Activated T-helper 1 cell treated with anti-CD3 and anti-CD28 coated beads, Interleukin-12 subunit alpha, Interleukin-12 subunit beta, Interleukin-2, Interleukin-4 antibody, amounts not matched to agents 30 ng/mL and 10 ng/mL and 1 ng/mL, durations not matched to agents 14 hours and 24 hours and 36 hours (primary cell): ENCODE measurements around the gene IFNG-AS1. TPM values are rescaled to one million over a fixed set of nuclear protein-coding genes. Genes with fewer than 3 reads are reported as not detected.

ENCODE experiments used
- DNase-seq: peaks from one replicate; pipeline ENCODE4 v3.0.0; 2021; ENCODE audit warnings: low spot score
- H3K27ac Mint-ChIP-seq: one replicate; pipeline ENCODE4 v1.8.0; 2021; ENCODE audit warnings: mild to moderate bottlenecking, mixed read lengths
- H3K27me3 Mint-ChIP-seq: one replicate; pipeline ENCODE4 v1.8.0; 2022; ENCODE audit warnings: mild to moderate bottlenecking, moderate library complexity, mixed read lengths; ENCODE audit not compliant: insufficient read depth
- H3K36me3 Mint-ChIP-seq: one replicate; pipeline ENCODE4 v1.8.0; 2021; ENCODE audit warnings: low read depth, mixed read lengths
- H3K4me1 Mint-ChIP-seq: one replicate; pipeline ENCODE4 v1.8.0; 2021; ENCODE audit warnings: low read depth, mixed read lengths
- H3K4me3 Mint-ChIP-seq: one replicate; pipeline ENCODE4 v1.8.0; 2021; ENCODE audit warnings: mild to moderate bottlenecking, moderate library complexity, mixed read lengths
- H3K9me3 Mint-ChIP-seq: one replicate; pipeline ENCODE4 v1.8.0; 2021; ENCODE audit warnings: mixed read lengths
- intact Hi-C: fragments of 100-400 bp; cut with micrococcal nuclease; formaldehyde crosslinking; loops from one replicate; pipeline ENCODE4 v1.15.1; 2024
- total RNA-seq: library from RNA; stranded (reverse); gene quantifications from 2 replicates; pipeline ENCODE4 v1.2.3, GENCODE V29; 2022

Gene IFNG-AS1
- 0.41 and 0.83 TPM in 2 replicates for total RNA-seq

DNA sequence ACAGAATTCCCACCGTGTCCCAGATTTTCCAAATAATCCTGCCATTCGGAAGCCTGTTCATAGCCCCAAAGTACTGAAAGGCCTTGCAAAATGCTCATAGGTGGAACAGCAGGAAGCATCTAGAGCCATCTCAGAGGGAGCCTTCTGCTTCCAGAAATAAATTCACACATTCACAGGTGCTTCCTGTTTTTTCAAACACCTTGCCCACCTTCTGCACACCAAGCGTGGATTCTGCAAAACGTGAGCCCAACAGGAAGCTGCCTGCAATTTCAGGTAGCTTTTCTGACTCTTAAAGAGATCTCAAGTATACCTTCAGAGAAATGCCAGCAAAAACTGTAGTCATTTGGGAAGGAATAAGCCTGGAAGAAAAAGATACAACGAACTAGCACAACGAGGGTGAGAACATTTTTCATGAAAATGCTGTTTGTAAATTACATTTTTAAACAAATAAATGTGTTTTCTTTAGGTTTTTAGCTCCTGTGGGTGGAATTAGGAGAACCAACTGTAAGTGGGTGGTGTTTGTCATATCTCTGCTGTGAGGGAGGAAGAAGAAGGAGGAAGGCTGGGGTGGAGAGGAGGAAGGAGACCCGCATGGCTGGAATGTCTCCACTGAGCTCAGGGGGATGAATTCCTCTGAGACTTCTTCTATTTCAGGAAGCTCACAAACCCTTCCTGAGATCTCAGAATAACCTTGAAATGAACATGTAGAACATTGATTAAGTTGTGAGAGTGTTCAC lies at the start of gene IFNG-AS1:
Gene IFNG-AS1, plus strand, starts transcription at position 264 of the 737 bp plus-strand sequence.
- Mint-ChIP-seq H3K27me3 (no peaks in the 10 kb centered on the region), H3K9me3 (peaks cover 34% of the 10 kb centered on the region), H3K36me3 (peaks cover 13% of the 10 kb centered on the region), H3K4me1 (peaks cover 69% of the 10 kb centered on the region), H3K27ac (peak within 1 kb of the TSS; percentile 71), H3K4me3 (peak within 1 kb of the TSS; percentile 81)
- DNase-seq: peak; percentile 12
- intact Hi-C loops: loop anchor here (2.0 kb wide), 2 partner anchors 291 to 543 kb away; no protein-coding TSS in a partner anchor

DNA sequence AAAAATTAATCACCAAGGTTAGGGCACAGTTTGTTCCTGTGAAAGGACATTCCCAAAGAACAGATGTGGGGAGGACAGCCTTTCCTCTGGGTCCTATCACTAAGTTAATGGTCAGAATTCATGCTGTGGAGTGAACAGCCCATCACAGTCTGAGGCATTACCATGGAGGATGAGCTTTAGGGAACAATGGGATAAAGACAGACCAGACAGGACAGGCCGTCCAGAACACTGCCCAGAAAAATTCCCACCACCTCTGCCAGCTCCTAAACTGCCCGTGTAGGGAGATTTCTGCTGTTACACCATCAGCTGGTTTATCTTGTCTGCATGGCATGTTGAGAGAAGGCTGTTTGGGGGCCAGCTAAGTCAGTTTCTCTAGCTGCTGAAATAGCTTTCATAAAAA lies 49.6 kb upstream of the IFNG-AS1 start:
- Mint-ChIP-seq H3K27ac (no peak overlapping the region), H3K4me1 (peaks cover 5% of the 10 kb centered on the region), H3K9me3 (no peaks in the 10 kb centered on the region), H3K36me3 (no peaks in the 10 kb centered on the region), H3K27me3 (peaks cover 8% of the 10 kb centered on the region), H3K4me3 (no peak overlapping the region)
- intact Hi-C loops: loop anchor here (5.0 kb wide), 4 partner anchors 98 to 672 kb away; partner anchors contain the start of gene CAND1
- DNase-seq: no peak

DNA sequence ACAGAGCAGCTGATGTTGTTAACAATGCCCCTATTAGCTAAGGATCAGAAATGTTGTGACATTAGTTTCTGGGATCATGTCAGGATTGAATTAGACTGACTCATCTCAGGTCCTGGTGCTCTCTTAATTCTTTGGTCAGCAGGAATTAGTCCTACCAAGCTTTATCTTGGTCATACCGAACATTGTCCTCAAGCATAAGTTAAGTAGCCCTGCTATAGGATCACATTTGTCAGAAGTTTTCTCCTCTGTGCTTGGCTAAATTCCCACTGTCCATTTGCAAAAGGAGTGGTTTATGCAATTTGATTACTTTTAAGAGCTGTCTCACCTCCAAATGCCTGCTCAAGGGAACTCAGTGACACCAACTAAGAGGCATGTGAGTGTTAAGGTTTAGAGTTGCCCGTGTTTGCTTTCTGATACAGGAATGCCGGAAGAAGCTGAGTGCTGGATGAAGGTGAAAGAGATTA lies 48.4 kb upstream of the IFNG-AS1 start:
- H3K27ac Mint-ChIP-seq: no peak overlapping the region
- H3K9me3 Mint-ChIP-seq: no peaks in the 10 kb centered on the region
- H3K27me3 Mint-ChIP-seq: peaks cover 8% of the 10 kb centered on the region
- H3K4me3 Mint-ChIP-seq: no peak overlapping the region
- no peak for DNase-seq
- H3K36me3 Mint-ChIP-seq: no peaks in the 10 kb centered on the region
- intact Hi-C loops: loop anchor here (5.0 kb wide), 4 partner anchors 96 to 674 kb away; partner anchors contain the start of gene CAND1
- peaks cover 5% of the 10 kb centered on the region for H3K4me1 Mint-ChIP-seq

DNA sequence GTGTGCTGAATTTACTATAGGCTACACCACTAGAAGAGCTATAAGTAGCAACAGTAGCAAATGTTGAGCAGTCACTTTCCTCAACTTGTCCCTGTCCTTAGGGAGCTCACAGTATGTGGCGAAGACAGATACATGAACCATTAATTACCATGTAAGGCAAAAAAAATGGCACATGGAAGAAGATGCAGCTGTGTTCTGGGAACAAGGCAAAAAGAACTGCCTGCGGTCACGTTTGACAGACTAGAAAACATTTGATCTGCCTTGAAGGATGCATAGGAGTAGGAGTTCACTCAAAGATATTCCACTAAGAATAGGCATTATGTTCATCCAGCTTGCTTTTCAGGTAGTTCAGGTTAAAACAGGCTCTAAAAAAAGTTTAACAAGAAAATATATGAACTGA lies 46.5 kb upstream of the IFNG-AS1 start:
- intact Hi-C loops: loop anchor here (1.0 to 5.0 kb wide), 8 partner anchors 95 to 781 kb away; partner anchors contain the start of gene CAND1
- Mint-ChIP-seq H3K36me3 (no peaks in the 10 kb centered on the region), H3K4me1 (peaks cover 5% of the 10 kb centered on the region), H3K4me3 (no peak overlapping the region), H3K27me3 (peaks cover 8% of the 10 kb centered on the region), H3K27ac (no peak overlapping the region), H3K9me3 (no peaks in the 10 kb centered on the region)
- DNase-seq: no peak

DNA sequence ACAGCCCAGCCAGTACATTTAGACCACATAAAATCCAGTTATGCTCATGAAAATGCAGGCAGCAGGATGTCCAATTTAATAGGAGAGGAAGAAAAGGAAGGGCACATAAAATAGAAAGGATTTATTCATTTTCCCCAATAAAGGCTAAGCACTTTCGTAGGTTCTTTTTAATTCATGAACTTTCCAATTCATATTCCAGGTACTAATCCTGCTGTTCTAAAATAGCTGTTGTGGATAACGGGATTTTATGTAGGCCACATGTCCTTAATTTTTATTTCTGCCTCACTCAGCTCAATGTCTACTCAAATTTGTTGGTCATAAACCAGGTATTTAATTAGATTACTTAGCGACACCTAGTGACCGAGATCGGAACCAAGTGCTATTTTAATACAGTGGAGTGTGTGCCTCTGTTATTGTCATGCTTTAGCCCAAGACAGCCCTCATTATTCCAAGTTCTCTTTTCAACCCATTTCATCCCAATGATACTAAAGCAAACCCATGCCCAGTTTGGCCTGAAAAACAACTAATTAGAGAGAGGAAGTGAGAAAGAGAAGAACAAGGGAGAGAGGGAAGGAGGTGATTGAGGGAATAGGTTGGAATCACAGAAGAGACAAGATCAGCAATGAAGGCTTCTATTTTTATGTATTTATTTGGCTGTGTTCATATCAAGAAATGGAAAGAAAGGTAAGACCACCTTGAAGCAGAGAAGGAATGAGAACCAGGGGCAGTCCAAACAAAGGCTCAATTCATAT lies 45.9 kb upstream of the IFNG-AS1 start:
- no peak overlapping the region for H3K27ac Mint-ChIP-seq
- no peaks in the 10 kb centered on the region for H3K9me3 Mint-ChIP-seq
- H3K27me3 Mint-ChIP-seq: peaks cover 6% of the 10 kb centered on the region
- H3K36me3 Mint-ChIP-seq: no peaks in the 10 kb centered on the region
- DNase-seq: peak; percentile 27
- H3K4me3 Mint-ChIP-seq: no peak overlapping the region
- peaks cover 5% of the 10 kb centered on the region for H3K4me1 Mint-ChIP-seq
- intact Hi-C loops: loop anchor here (1.0 to 5.0 kb wide), 8 partner anchors 94 to 782 kb away; partner anchors contain the start of gene CAND1

DNA sequence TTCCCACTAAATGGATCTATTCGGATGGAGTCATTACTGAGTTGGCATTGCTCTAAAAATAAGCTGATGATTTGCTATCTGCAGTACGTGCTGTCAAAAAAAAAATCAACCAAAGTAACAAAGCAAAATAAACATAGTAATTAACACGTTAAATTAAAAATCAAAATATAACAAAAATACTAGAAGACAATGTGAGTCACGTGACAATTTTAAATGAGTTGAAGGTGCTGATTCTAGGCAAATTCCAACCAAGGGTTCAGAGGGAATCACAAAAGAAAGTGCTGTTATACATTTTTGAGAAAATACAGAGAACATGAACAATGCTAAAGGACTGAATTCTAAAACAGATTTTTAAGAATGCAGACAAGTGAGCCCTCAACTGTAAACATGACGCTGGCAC lies 45.2 kb upstream of the IFNG-AS1 start:
- Mint-ChIP-seq H3K27me3 (peaks cover 6% of the 10 kb centered on the region), H3K9me3 (no peaks in the 10 kb centered on the region), H3K27ac (no peak overlapping the region), H3K4me3 (no peak overlapping the region), H3K4me1 (peaks cover 5% of the 10 kb centered on the region), H3K36me3 (no peaks in the 10 kb centered on the region)
- DNase-seq: no peak
- intact Hi-C loops: loop anchor here (5.0 kb wide), 4 partner anchors 93 to 677 kb away; partner anchors contain the start of gene CAND1

DNA sequence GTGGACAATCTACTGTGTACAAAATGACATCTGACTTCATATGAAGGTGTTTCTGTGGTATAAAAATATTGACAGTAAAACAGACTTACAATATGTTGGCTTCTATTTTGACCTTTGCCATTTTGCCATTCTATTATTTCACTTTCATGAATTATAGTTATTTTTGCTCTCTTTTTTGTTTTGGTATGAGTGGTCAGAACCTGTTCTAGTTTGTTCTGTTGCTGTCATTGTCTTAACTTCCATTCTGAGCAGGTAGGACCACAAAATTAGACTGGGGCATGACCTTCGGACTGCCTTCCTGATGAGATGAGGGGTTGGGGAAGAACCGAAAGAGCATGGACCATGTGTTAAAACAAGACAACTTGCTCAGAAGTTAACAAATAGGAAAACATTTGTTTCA lies 36.5 kb upstream of the IFNG-AS1 start:
- H3K4me3 Mint-ChIP-seq: no peak overlapping the region
- H3K27me3 Mint-ChIP-seq: peaks cover 2% of the 10 kb centered on the region
- no peak overlapping the region for H3K27ac Mint-ChIP-seq
- no peaks in the 10 kb centered on the region for H3K36me3 Mint-ChIP-seq
- intact Hi-C loops: no loop called here
- no peak for DNase-seq
- H3K9me3 Mint-ChIP-seq: peaks cover 4% of the 10 kb centered on the region
- H3K4me1 Mint-ChIP-seq: no peaks in the 10 kb centered on the region

DNA sequence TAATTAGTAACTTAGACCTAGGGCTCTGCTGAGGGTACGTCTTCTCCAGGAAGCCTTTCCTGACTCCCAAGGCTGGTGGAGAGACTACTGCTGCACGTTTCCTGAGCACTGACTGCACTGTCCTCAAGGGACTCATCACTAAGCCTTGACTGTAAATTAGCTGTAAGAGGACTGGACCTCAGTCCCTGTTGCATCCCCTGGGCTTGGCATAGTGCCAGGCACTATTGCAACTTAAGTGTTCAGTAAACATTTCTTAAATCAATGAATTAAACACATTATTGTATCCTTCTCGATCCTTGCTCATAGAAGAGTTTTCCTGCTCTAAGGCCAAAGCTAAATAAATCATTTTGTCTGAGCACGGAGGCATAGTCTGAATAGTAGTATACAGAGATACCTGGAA lies 31.9 kb upstream of the IFNG-AS1 start:
- no peaks in the 10 kb centered on the region for H3K4me1 Mint-ChIP-seq
- H3K4me3 Mint-ChIP-seq: no peak overlapping the region
- no peak for DNase-seq
- H3K27me3 Mint-ChIP-seq: peaks cover 2% of the 10 kb centered on the region
- no peak overlapping the region for H3K27ac Mint-ChIP-seq
- H3K36me3 Mint-ChIP-seq: no peaks in the 10 kb centered on the region
- H3K9me3 Mint-ChIP-seq: peaks cover 9% of the 10 kb centered on the region
- intact Hi-C loops: no loop called here

DNA sequence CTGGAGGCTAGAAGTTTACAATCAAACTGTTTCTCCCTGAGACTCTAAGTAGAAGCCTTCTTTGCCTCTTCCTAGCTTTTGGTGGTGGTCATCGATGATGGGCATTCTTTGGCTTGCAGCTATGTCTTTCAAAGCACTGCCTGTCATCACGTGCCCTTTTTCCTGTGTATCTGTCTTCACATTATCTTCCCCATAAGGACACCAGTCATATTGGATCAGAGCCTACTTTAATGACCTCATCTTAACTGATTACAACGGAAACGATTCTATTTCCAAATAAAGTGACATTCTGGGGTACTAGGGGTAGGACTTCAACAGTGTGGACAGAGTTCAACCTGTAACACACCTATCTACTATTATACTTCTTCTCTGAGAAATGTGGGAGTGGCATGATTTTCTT lies 31.1 kb upstream of the IFNG-AS1 start:
- no peaks in the 10 kb centered on the region for H3K4me1 Mint-ChIP-seq
- H3K27ac Mint-ChIP-seq: no peak overlapping the region
- DNase-seq: no peak
- H3K36me3 Mint-ChIP-seq: no peaks in the 10 kb centered on the region
- no peak overlapping the region for H3K4me3 Mint-ChIP-seq
- intact Hi-C loops: no loop called here
- no peaks in the 10 kb centered on the region for H3K27me3 Mint-ChIP-seq
- H3K9me3 Mint-ChIP-seq: peaks cover 9% of the 10 kb centered on the region

DNA sequence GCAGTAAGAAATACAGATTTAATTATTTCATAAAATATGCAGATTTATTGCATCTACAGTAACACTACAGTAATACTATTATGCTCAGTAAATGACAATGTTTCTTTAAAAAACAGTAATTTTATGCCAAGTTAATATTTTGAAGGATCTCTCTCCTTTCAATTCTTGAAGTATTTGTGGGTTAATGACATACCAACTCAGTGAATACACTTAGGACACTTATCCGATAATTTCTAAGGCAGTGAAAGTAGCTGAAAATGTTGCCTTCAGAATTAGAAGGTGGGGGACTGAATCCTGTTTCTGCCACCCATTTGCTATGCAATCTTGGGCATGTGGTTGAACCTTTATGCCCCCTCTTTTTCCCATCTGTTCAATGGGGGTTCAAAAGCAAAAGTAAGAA lies 24.8 kb upstream of the IFNG-AS1 start:
- Mint-ChIP-seq H3K36me3 (no peaks in the 10 kb centered on the region), H3K27me3 (no peaks in the 10 kb centered on the region), H3K4me3 (no peak overlapping the region), H3K27ac (no peak overlapping the region), H3K9me3 (no peaks in the 10 kb centered on the region), H3K4me1 (no peaks in the 10 kb centered on the region)
- no peak for DNase-seq
- intact Hi-C loops: no loop called here

DNA sequence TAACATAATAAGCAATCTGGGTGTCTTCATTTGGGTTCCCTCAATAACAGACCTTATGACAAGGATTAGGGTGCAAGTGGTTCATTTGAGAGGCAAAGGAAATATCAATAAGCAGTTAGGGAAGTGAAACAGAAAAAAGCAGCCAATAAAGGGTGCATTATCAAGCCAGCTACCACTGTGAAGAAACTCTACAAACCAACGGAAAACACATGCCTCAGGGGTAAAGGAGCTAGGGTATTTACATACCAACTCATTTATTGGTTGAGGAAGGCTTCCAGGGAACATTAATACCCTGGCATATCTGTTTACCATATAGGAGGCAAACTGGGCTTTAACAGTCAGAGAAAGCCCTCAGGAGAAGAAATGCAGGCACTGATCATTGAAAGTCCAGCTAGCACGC lies 22.7 kb upstream of the IFNG-AS1 start:
- no peaks in the 10 kb centered on the region for H3K36me3 Mint-ChIP-seq
- no peak for DNase-seq
- intact Hi-C loops: no loop called here
- H3K27ac Mint-ChIP-seq: no peak overlapping the region
- H3K9me3 Mint-ChIP-seq: no peaks in the 10 kb centered on the region
- no peak overlapping the region for H3K4me3 Mint-ChIP-seq
- H3K4me1 Mint-ChIP-seq: no peaks in the 10 kb centered on the region
- H3K27me3 Mint-ChIP-seq: no peaks in the 10 kb centered on the region

DNA sequence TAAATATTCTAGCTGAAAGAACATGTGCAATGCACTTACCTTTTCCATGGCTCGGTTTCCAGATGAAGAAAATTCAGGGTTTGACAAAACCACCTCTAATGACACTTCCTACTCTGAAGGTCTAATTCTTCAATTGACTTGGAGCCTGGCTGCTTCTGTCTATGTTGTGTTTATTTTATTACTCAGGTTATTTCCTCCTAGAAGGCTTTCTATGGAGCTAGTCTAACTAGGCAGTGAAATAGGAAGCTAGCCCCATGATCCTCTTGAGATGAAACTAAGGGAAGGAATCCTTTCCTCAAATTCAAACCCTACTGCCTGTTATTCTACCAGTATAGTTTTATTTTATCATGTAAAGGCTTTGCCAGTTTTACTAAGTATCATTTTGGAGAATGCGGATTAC lies 20.9 kb upstream of the IFNG-AS1 start:
- Mint-ChIP-seq H3K27me3 (no peaks in the 10 kb centered on the region), H3K4me3 (no peak overlapping the region), H3K36me3 (no peaks in the 10 kb centered on the region), H3K9me3 (no peaks in the 10 kb centered on the region), H3K27ac (no peak overlapping the region), H3K4me1 (no peaks in the 10 kb centered on the region)
- intact Hi-C loops: no loop called here
- DNase-seq: no peak

DNA sequence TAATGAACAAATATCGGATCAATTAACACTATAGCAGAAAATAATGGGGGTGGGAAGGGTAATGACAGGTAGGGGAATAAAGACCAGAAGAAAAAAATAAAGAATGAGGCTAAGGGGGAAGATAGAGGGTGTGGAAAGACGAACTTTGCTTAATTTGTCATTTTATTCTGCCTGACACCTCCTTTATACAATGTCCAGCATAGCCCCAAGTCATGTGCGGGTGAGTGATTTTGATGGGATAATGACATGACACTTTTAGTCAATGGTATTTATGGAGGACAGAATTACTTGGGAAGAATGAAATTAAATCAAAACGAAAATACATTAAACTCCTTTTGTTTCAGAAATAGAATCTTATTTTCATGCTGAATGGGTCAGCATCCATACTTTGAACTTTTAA lies 20.5 kb upstream of the IFNG-AS1 start:
- H3K27ac Mint-ChIP-seq: no peak overlapping the region
- no peaks in the 10 kb centered on the region for H3K27me3 Mint-ChIP-seq
- intact Hi-C loops: no loop called here
- H3K9me3 Mint-ChIP-seq: no peaks in the 10 kb centered on the region
- no peaks in the 10 kb centered on the region for H3K36me3 Mint-ChIP-seq
- DNase-seq: no peak
- no peak overlapping the region for H3K4me3 Mint-ChIP-seq
- no peaks in the 10 kb centered on the region for H3K4me1 Mint-ChIP-seq
